HEK293 (cell line): ENCODE results near the gene ZC3H10.
"Not testable (repeated sequence)": the region's sequence is repeated elsewhere in the genome, so short reads cannot be mapped to it uniquely, and the experiment has no call there.

Experiments used
- CTCF ChIA-PET: fragments of 350-600 bp; formaldehyde crosslinking; extraction: SDS; loops from one replicate; lab custom pipeline; 2021; ENCODE audit warnings: antibody characterized with exemption; lab: Yijun Ruan, JAX
- POLR2A ChIA-PET: fragments of 300-600 bp; formaldehyde crosslinking; extraction: SDS; loops from one replicate; lab custom pipeline; 2020; ENCODE audit warnings: antibody characterized with exemption, inconsistent platforms; lab: Yijun Ruan, JAX
- H3K27ac ChIP-seq: fragments of 200-500 bp; sonication (Bioruptor generic); 2 replicates; pipeline ENCODE4 v1.5.1; 2014; ENCODE audit warnings: low read depth, low read length, control low read depth, inconsistent platforms; ENCODE audit errors: extremely low read depth
- H3K36me3 ChIP-seq, 2 experiments: fragments of 200-500 bp in 1 of 2; sonication (Bioruptor generic) in 1 of 2; 1 replicate in 1 of 2; 2 replicates in 1 of 2; pipeline ENCODE4 v1.5.1; 2014 to 2017; ENCODE audit warnings: inconsistent platforms in 2 of 2, low read length in 2 of 2; ENCODE audit not compliant: control insufficient read depth in 2 of 2, insufficient read depth in 1 of 2
- H3K4me1 ChIP-seq: fragments of 200-500 bp; sonication (Bioruptor generic); 2 replicates; pipeline ENCODE4 v1.5.1; 2014; ENCODE audit warnings: mild to moderate bottlenecking, low read length, inconsistent platforms; ENCODE audit not compliant: control insufficient read depth, insufficient read depth
- H3K4me3 ChIP-seq: 2 replicates; pipeline ENCODE4 v1.5.1; 2011; ENCODE audit warnings: low read depth, mild to moderate bottlenecking, control low read depth, low read length, moderate library complexity
- H3K9me3 ChIP-seq: fragments of 200-500 bp; sonication (Bioruptor generic); 2 replicates; pipeline ENCODE4 v1.5.1; 2014; ENCODE audit warnings: low read depth, low read length, inconsistent platforms; ENCODE audit not compliant: control insufficient read depth, insufficient read depth
- ELK4 ChIP-seq: IDR thresholded peaks from 2 replicates; pipeline ENCODE4 v1.6.1; 2011; ENCODE audit warnings: mild to moderate bottlenecking, low read depth, low read length, borderline replicate concordance
- FEZF1 ChIP-seq: fragments of 450-650 bp; formaldehyde crosslinking; IDR thresholded peaks from 2 replicates; pipeline ENCODE4 v1.5.1; 2016; ENCODE audit warnings: missing biosample characterization, missing genetic modification characterization
- REPIN1 ChIP-seq: fragments of 450-650 bp; formaldehyde crosslinking; IDR thresholded peaks from 2 replicates; pipeline ENCODE4 v1.5.1; 2017; ENCODE audit warnings: missing biosample characterization, missing genetic modification characterization, low read depth
- SALL2 ChIP-seq: fragments of 450-650 bp; formaldehyde crosslinking; IDR thresholded peaks from 2 replicates; pipeline ENCODE4 v1.5.0; 2017; ENCODE audit warnings: missing biosample characterization, mild to moderate bottlenecking, missing genetic modification characterization, borderline replicate concordance
- SP3 ChIP-seq: fragments of 450-650 bp; formaldehyde crosslinking; IDR thresholded peaks from 2 replicates; pipeline ENCODE4 v1.5.1; 2016; ENCODE audit warnings: missing biosample characterization, missing genetic modification characterization
- ZBTB7A ChIP-seq: fragments of 450-650 bp; formaldehyde crosslinking; IDR thresholded peaks from 2 replicates; pipeline ENCODE4 v1.5.1; 2016; ENCODE audit warnings: low read depth, missing biosample characterization, missing genetic modification characterization
- ZBTB8A ChIP-seq: fragments of 450-650 bp; formaldehyde crosslinking; IDR thresholded peaks from 2 replicates; pipeline ENCODE4 v1.5.1; 2016; ENCODE audit warnings: missing biosample characterization, missing genetic modification characterization
- ZNF132 ChIP-seq: fragments of 450-650 bp; formaldehyde crosslinking; IDR thresholded peaks from 2 replicates; pipeline ENCODE4 v1.5.1; 2017; ENCODE audit warnings: missing biosample characterization, missing genetic modification characterization, borderline replicate concordance
- ZNF18 ChIP-seq: fragments of 450-650 bp; formaldehyde crosslinking; IDR thresholded peaks from 2 replicates; pipeline ENCODE4 v1.5.1; 2016; ENCODE audit warnings: missing biosample characterization, missing genetic modification characterization
- ZNF335 ChIP-seq: fragments of 450-650 bp; formaldehyde crosslinking; conservative IDR thresholded peaks from 2 replicates; pipeline ENCODE4 v1.5.1; 2016; ENCODE audit warnings: missing biosample characterization, missing genetic modification characterization
- ZNF341 ChIP-seq: fragments of 450-650 bp; formaldehyde crosslinking; IDR thresholded peaks from 2 replicates; pipeline ENCODE4; 2016; ENCODE audit warnings: low read depth, missing biosample characterization, missing genetic modification characterization
- ZNF555 ChIP-seq: fragments of 450-650 bp; formaldehyde crosslinking; conservative IDR thresholded peaks from 2 replicates; pipeline ENCODE4 v1.5.1; 2017; ENCODE audit warnings: missing biosample characterization, mild to moderate bottlenecking, missing genetic modification characterization, inconsistent platforms
- ZNF600 ChIP-seq: fragments of 450-650 bp; formaldehyde crosslinking; IDR thresholded peaks from 2 replicates; pipeline ENCODE4 v1.5.1; 2016; ENCODE audit warnings: missing biosample characterization, missing genetic modification characterization
- ZNF626 ChIP-seq: fragments of 450-650 bp; sonication (Bioruptor Pico); formaldehyde crosslinking; IDR thresholded peaks from 2 replicates; pipeline ENCODE4 v1.5.1; 2018; ENCODE audit warnings: missing biosample characterization, missing genetic modification characterization, inconsistent platforms
- ZNF785 ChIP-seq: fragments of 450-650 bp; formaldehyde crosslinking; IDR thresholded peaks from 2 replicates; pipeline ENCODE4 v1.5.1; 2016; ENCODE audit warnings: missing biosample characterization, missing genetic modification characterization
- ZNF830 ChIP-seq: fragments of 450-650 bp; IDR thresholded peaks from 2 replicates; pipeline ENCODE4 v1.5.0; 2018; ENCODE audit warnings: missing biosample characterization, missing genetic modification characterization, low read depth, mild to moderate bottlenecking, moderate library complexity
- ZNF837 ChIP-seq: fragments of 450-650 bp; formaldehyde crosslinking; IDR thresholded peaks from 2 replicates; pipeline ENCODE4 v1.5.1; 2016; ENCODE audit warnings: missing biosample characterization, missing genetic modification characterization
- ZSCAN5A ChIP-seq: fragments of 450-650 bp; formaldehyde crosslinking; IDR thresholded peaks from 2 replicates; pipeline ENCODE4 v1.5.1; 2016; ENCODE audit warnings: missing biosample characterization, missing genetic modification characterization
- TF ChIP-seq, protein P1 (sequence below): fragments of 450-650 bp; formaldehyde crosslinking; IDR thresholded peaks from 2 replicates; pipeline ENCODE4 v1.5.1; 2016; ENCODE audit warnings: missing biosample characterization, missing genetic modification characterization
- TF ChIP-seq, protein P2 (sequence below): fragments of 450-650 bp; formaldehyde crosslinking; IDR thresholded peaks from 2 replicates; pipeline ENCODE4 v1.5.1; 2017; ENCODE audit warnings: missing biosample characterization, missing genetic modification characterization

ZC3H10 gene

GRCh38 chr12:56074396-56074795 is 43.7 kb upstream of the ZC3H10 start:
- no peaks in the 10 kb centered on the region for H3K36me3 ChIP-seq
- CTCF ChIA-PET, result interaction anchor here (0.7 to 2.7 kb wide), 4 partner anchors 11 to 335 kb away, joined by 3 to 11 read pairs (median 5); partner anchors contain the start of gene PA2G4
- no peaks in the 10 kb centered on the region for H3K9me3 ChIP-seq
- no peak overlapping the region for H3K27ac ChIP-seq
- POLR2A ChIA-PET, result interaction anchor here (0.9 to 1.0 kb wide), 2 partner anchors 14 to 30 kb away, joined by 3 read pairs; partner anchors contain the start of gene PA2G4
- no peak overlapping the region for H3K4me3 ChIP-seq
- H3K4me1 ChIP-seq, result no peaks in the 10 kb centered on the region
- TF ChIP-seq ZBTB7A (tag by site-specific recombination) (no peak), ZNF341 (tag by site-specific recombination) (no peak), SALL2 (tag by site-specific recombination) (no peak), FEZF1 (no peak), ZNF837 (tag by site-specific recombination) (no peak), ZNF785 (no peak)
- TF ChIP-seq, protein P1, sequence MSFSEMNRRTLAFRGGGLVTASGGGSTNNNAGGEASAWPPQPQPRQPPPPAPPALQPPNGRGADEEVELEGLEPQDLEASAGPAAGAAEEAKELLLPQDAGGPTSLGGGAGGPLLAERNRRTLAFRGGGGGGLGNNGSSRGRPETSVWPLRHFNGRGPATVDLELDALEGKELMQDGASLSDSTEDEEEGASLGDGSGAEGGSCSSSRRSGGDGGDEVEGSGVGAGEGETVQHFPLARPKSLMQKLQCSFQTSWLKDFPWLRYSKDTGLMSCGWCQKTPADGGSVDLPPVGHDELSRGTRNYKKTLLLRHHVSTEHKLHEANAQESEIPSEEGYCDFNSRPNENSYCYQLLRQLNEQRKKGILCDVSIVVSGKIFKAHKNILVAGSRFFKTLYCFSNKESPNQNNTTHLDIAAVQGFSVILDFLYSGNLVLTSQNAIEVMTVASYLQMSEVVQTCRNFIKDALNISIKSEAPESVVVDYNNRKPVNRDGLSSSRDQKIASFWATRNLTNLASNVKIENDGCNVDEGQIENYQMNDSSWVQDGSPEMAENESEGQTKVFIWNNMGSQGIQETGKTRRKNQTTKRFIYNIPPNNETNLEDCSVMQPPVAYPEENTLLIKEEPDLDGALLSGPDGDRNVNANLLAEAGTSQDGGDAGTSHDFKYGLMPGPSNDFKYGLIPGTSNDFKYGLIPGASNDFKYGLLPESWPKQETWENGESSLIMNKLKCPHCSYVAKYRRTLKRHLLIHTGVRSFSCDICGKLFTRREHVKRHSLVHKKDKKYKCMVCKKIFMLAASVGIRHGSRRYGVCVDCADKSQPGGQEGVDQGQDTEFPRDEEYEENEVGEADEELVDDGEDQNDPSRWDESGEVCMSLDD (tag by site-specific recombination), result no peak

DNA sequence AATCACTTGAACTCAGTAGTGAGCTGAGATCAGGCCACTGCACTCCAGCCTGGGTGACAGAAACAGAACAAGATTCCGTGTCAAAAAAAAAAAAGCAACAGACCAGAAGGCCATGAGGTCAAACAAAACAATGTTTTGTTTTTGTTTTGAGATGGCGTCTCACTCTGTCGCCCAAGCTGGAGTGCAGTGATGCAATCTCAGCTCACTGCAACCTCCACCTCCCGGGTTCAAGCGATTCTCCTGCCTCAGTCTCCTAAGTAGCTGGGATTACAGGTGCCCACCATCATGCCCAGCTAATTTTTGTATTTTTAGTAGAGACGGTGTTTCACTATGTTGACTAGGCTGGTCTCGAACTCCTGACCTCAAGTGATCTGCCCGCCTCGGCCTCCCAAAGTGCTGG is 40.1 kb upstream of the ZC3H10 start:
- H3K36me3 ChIP-seq, H3K27ac ChIP-seq, H3K4me1 ChIP-seq, H3K9me3 ChIP-seq, H3K4me3 ChIP-seq: not testable (repeated sequence)
- POLR2A ChIA-PET, result interaction anchor here (0.6 to 4.6 kb wide), 4 partner anchors 26 to 1233 kb away, joined by 3 to 54 read pairs (median 14); partner anchors contain the start of genes PA2G4, RPL41 and ZC3H10
- CTCF ChIA-PET, result interaction anchor here (0.6 to 1.4 kb wide), 3 partner anchors 13 to 25 kb away, joined by 4 to 5 read pairs (median 5); no protein-coding TSS in a partner anchor

DNA sequence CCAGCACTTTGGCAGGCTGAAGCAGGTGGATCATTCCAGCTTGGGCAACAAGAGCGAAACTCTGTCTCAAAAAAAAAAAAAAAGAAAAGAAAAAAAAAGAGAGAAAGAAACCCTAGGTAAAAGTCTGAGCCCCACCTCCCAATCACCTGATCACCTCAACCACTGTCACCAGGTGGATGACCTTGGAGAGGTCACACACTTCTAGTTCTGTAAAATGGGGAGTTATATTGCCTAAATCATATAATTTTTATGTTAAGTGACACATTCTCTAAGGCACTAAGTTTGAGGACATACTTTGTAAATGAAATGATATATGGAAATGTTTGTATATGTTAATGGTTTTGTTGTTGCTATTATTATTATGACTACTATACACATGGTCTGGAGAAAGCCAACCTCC is 39.6 kb upstream of the ZC3H10 start:
- no peak overlapping the region for H3K27ac ChIP-seq
- ChIA-PET POLR2A (interaction anchor here (0.6 to 4.6 kb wide), 8 partner anchors 9 to 334 kb away, joined by 3 to 54 read pairs (median 4); partner anchors contain the start of genes PA2G4, RPL41 and ZC3H10), CTCF (interaction anchor here (0.6 to 3.3 kb wide), 7 partner anchors 12 to 1642 kb away, joined by 3 to 26 read pairs (median 5); partner anchors contain the start of gene PA2G4)
- no peaks in the 10 kb centered on the region for H3K36me3 ChIP-seq
- no peaks in the 10 kb centered on the region for H3K9me3 ChIP-seq
- no peak overlapping the region for H3K4me3 ChIP-seq
- H3K4me1 ChIP-seq, result no peaks in the 10 kb centered on the region; the same call in 1 of the 2 replicates
- TF ChIP-seq ELK4 (no peak), REPIN1 (tag by site-specific recombination) (no peak), ZNF626 (tag by site-specific recombination) (no peak), ZNF600 (no peak), ZNF335 (tag by site-specific recombination) (no peak), SP3 (tag by site-specific recombination) (no peak), ZSCAN5A (tag by site-specific recombination) (no peak), ZNF18 (tag by site-specific recombination) (no peak), ZNF830 (no peak), ZNF555 (tag by site-specific recombination) (no peak), ZNF837 (tag by site-specific recombination) (no peak), ZNF132 (tag by site-specific recombination) (no peak), ZBTB8A (tag by site-specific recombination) (no peak)
- TF ChIP-seq, protein P2, sequence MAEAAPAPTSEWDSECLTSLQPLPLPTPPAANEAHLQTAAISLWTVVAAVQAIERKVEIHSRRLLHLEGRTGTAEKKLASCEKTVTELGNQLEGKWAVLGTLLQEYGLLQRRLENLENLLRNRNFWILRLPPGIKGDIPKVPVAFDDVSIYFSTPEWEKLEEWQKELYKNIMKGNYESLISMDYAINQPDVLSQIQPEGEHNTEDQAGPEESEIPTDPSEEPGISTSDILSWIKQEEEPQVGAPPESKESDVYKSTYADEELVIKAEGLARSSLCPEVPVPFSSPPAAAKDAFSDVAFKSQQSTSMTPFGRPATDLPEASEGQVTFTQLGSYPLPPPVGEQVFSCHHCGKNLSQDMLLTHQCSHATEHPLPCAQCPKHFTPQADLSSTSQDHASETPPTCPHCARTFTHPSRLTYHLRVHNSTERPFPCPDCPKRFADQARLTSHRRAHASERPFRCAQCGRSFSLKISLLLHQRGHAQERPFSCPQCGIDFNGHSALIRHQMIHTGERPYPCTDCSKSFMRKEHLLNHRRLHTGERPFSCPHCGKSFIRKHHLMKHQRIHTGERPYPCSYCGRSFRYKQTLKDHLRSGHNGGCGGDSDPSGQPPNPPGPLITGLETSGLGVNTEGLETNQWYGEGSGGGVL, result no peak
